KMS-11 (cell line): ENCODE data around the gene EZH2.

Source experiments
- H2AFZ ChIP-seq: fragments of 200-600 bp; sonication (generic); 2 replicates; pipeline ENCODE4 v1.6.1; 2016; ENCODE audit warnings: antibody characterized with exemption, mixed run types, low read depth
- H3K27ac ChIP-seq: fragments of 200-600 bp; sonication (generic); 2 replicates; pipeline ENCODE4 v1.6.1; 2016; ENCODE audit warnings: mild to moderate bottlenecking, mixed run types
- H3K27me3 ChIP-seq: fragments of 200-600 bp; sonication (generic); 2 replicates; pipeline ENCODE4 v1.6.1; 2017; ENCODE audit warnings: mild to moderate bottlenecking, low read depth, mixed run types, moderate library complexity; ENCODE audit not compliant: insufficient read depth
- H3K36me3 ChIP-seq: fragments of 200-600 bp; sonication (generic); 2 replicates; pipeline ENCODE4 v1.6.1; 2017; ENCODE audit warnings: mild to moderate bottlenecking, mixed run types; ENCODE audit not compliant: insufficient read depth
- H3K4me1 ChIP-seq: fragments of 200-600 bp; sonication (generic); 2 replicates; pipeline ENCODE4 v1.6.1; 2016; ENCODE audit warnings: mild to moderate bottlenecking, low read depth, mixed run types; ENCODE audit not compliant: poor library complexity, severe bottlenecking
- H3K4me2 ChIP-seq: fragments of 200-600 bp; sonication (generic); 2 replicates; pipeline ENCODE4 v1.7.0; 2016; ENCODE audit warnings: mild to moderate bottlenecking, mixed run types
- H3K4me3 ChIP-seq: fragments of 200-600 bp; sonication (generic); IDR thresholded peaks from 2 replicates; pipeline ENCODE4 v1.6.1; 2017; ENCODE audit warnings: low read depth, low read length, mixed read lengths; ENCODE audit not compliant: insufficient read depth
- H3K79me2 ChIP-seq: fragments of 200-600 bp; sonication (generic); 2 replicates; pipeline ENCODE4 v1.6.1; 2016; ENCODE audit warnings: low read depth, mixed run types; ENCODE audit not compliant: insufficient read depth
- H3K9ac ChIP-seq: fragments of 200-600 bp; sonication (generic); 2 replicates; pipeline ENCODE4 v1.6.1; 2016; ENCODE audit warnings: mild to moderate bottlenecking, mixed run types
- H4K20me1 ChIP-seq: fragments of 200-600 bp; sonication (generic); 2 replicates; pipeline ENCODE4 v1.6.1; 2016; ENCODE audit warnings: mild to moderate bottlenecking, mixed run types; ENCODE audit not compliant: insufficient read depth
- TF ChIP-seq, protein P1 (sequence below): fragments of 200-600 bp; sonication (generic); conservative IDR thresholded peaks from 2 replicates; pipeline ENCODE4 v1.6.1; 2017; ENCODE audit warnings: low read depth, mild to moderate bottlenecking, antibody characterized with exemption, low read length, moderate library complexity, mixed read lengths

Gene EZH2

DNA sequence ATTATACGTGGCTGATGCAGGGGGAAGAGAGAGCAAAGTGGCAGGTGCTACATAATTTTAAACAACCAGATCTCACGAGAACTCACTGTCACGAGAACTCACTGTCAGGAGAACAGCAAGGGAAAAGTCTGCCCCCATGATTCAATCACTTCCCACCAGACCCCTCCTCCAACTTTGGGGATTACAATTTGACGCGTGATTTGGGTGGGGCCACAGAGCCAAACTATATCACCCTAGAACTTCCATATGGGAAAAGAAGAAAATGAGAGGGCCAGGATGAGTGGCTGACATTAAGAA is 15.8 kb downstream of the EZH2 start:
- no peaks in the 10 kb centered on the region for H3K27me3 ChIP-seq
- peaks cover 26% of the 10 kb centered on the region for H4K20me1 ChIP-seq
- no peak overlapping the region for H3K27ac ChIP-seq
- no peak overlapping the region for H3K4me2 ChIP-seq
- H3K79me2 ChIP-seq = peaks cover 98% of the 10 kb centered on the region
- peaks cover 53% of the 10 kb centered on the region for H3K4me1 ChIP-seq
- no peak overlapping the region for H3K9ac ChIP-seq
- H2AFZ ChIP-seq = no peak overlapping the region
- H3K36me3 ChIP-seq = no peaks in the 10 kb centered on the region
- TF ChIP-seq, protein P1, sequence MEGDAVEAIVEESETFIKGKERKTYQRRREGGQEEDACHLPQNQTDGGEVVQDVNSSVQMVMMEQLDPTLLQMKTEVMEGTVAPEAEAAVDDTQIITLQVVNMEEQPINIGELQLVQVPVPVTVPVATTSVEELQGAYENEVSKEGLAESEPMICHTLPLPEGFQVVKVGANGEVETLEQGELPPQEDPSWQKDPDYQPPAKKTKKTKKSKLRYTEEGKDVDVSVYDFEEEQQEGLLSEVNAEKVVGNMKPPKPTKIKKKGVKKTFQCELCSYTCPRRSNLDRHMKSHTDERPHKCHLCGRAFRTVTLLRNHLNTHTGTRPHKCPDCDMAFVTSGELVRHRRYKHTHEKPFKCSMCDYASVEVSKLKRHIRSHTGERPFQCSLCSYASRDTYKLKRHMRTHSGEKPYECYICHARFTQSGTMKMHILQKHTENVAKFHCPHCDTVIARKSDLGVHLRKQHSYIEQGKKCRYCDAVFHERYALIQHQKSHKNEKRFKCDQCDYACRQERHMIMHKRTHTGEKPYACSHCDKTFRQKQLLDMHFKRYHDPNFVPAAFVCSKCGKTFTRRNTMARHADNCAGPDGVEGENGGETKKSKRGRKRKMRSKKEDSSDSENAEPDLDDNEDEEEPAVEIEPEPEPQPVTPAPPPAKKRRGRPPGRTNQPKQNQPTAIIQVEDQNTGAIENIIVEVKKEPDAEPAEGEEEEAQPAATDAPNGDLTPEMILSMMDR = no peak
- no peak overlapping the region for H3K4me3 ChIP-seq

DNA sequence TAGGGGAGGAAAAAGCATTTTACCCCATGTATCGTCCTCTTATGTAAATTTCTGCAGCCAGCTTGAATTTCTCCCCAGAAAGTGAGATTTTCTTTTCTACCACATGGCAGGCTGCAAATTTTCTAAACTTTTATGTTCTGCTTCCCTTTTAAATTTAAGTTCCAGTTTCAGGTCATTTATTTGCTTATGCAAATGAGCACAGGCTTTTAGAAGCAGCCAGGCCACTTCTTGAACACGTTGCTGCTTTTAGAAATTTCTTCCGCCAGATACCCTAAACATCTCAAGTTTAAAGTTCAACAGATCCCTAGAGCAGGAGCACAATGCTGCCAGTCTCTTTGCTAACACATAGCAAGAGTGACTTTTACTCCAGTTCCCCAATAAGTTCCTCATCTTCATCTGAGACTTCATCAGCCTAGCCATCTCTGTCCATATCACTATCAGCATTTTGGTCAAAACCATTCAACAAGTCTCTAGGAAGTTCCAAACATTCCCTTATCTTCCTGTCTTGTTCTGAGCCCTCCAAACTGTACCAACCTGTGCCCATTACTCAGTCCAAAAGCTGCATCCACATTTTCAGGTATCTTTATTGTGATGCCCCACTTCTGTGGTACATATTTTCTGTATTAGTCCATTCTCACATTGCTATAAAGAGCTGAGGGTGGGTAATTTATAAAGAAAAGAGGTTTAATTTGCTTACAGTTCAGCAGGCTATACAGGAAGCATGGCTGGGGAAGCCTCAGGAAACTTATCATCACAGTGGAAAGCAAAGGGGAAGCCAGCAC is 16.3 kb downstream of the EZH2 start:
- Histone ChIP-seq H3K27ac (no peak overlapping the region), H3K36me3 (no peaks in the 10 kb centered on the region), H3K4me2 (no peak overlapping the region; the same call in 1 of the 2 replicates), H3K9ac (no peak overlapping the region), H3K27me3 (no peaks in the 10 kb centered on the region), H3K4me3 (no peak overlapping the region), H4K20me1 (peaks cover 23% of the 10 kb centered on the region), H2AFZ (no peak overlapping the region), H3K79me2 (peaks cover 98% of the 10 kb centered on the region), H3K4me1 (peaks cover 53% of the 10 kb centered on the region)
- TF ChIP-seq, protein P1 = no peak

DNA sequence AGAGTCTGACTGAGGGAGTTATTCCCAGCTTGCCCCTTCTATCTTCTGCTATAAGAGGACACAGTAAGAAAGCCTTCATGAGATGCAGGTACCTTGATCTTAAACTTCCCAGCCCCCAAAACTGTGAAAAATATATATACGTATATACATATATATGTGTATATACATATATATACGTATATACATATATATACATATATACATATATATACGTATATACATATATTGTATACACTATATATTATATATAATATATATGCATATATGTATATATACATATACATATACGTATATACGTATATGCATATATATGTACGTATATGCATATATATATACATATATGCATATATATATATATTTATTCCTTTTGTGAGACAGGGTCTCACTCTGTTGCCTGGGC is 17.7 kb downstream of the EZH2 start:
- Histone ChIP-seq H2AFZ (no peak overlapping the region), H3K79me2 (peaks cover 98% of the 10 kb centered on the region), H3K4me1 (peaks cover 57% of the 10 kb centered on the region), H3K27ac (no peak overlapping the region), H3K27me3 (no peaks in the 10 kb centered on the region), H3K9ac (no peak overlapping the region), H3K36me3 (no peaks in the 10 kb centered on the region), H3K4me3 (no peak overlapping the region), H4K20me1 (peaks cover 19% of the 10 kb centered on the region), H3K4me2 (no peak overlapping the region)
- TF ChIP-seq, protein P1 = no peak

DNA sequence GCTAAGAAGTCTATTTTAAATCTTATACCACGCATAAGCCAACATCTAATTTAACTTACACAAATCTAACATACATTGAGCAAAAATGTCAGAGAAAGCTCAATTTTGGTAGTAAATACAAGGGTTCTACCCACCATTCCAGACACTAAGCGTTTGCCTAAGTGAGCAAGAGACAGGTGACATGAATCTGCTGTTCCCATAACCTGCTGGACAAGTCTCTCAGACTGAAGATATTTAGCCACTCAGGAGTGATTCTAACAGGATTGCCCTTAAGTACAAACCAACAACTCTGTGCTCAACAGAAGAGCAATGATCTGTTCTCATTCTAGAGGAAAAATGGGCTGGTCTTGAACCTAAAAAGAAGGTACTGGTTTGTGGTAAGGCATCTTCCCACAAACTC is 18.8 kb downstream of the EZH2 start:
- H3K36me3 ChIP-seq = no peaks in the 10 kb centered on the region
- TF ChIP-seq, protein P1 = no peak
- H3K4me1 ChIP-seq = peaks cover 61% of the 10 kb centered on the region
- H3K27me3 ChIP-seq = no peaks in the 10 kb centered on the region
- H3K4me2 ChIP-seq = no peak overlapping the region; the same call in 1 of the 2 replicates
- H3K9ac ChIP-seq = no peak overlapping the region
- H2AFZ ChIP-seq = no peak overlapping the region
- peaks cover 26% of the 10 kb centered on the region for H4K20me1 ChIP-seq
- peaks cover 98% of the 10 kb centered on the region for H3K79me2 ChIP-seq
- H3K4me3 ChIP-seq = no peak overlapping the region
- H3K27ac ChIP-seq = no peak overlapping the region
